ENCODE data around the gene LARGE1.

DNA sequence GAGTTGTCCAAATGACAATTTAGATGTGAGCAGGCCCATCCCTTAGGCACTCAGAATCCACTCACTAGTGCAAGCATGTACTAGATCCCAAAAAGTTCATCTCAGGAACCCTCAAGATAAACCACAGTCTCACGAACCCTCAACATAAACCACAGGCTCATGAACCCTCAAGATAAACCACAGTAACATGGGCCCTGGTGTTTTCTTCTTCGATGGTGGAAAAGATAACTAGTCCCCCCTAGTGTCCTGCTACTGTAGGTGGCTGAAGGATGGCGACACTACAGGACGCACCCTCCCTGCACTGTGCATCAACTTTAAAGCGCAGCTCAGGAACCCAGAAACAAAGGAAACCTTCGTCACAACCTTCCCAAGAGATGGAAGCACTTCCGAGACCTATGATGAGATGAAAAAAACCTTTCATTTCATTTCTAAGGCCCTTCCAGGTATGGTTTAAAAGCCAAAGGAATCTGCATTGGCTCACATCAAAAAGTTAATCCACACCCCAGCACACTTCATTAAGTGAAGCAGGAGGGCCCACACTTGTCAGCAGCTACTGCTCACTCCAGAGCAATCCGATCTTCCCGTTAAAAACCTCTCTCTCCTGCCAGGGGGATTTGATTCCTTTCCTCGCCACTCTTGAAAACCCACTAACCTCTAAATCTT, 2.4 kb downstream of the LARGE1 start:
- TF ChIP-seq POLR2A (IDR thresholded peaks at IDR 0.05), result no peak
- TF ChIP-seq, protein P1, sequence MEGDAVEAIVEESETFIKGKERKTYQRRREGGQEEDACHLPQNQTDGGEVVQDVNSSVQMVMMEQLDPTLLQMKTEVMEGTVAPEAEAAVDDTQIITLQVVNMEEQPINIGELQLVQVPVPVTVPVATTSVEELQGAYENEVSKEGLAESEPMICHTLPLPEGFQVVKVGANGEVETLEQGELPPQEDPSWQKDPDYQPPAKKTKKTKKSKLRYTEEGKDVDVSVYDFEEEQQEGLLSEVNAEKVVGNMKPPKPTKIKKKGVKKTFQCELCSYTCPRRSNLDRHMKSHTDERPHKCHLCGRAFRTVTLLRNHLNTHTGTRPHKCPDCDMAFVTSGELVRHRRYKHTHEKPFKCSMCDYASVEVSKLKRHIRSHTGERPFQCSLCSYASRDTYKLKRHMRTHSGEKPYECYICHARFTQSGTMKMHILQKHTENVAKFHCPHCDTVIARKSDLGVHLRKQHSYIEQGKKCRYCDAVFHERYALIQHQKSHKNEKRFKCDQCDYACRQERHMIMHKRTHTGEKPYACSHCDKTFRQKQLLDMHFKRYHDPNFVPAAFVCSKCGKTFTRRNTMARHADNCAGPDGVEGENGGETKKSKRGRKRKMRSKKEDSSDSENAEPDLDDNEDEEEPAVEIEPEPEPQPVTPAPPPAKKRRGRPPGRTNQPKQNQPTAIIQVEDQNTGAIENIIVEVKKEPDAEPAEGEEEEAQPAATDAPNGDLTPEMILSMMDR (IDR thresholded peaks at IDR 0.05), result peak in 9 of 12 donors; percentile 18 to 48 (median 27)
